Mucosa of rectum (tissue), 2 donors: Measurements from ENCODE around the gene RDH8.
A peak's percentile ranks its signal among the peaks of the same experiment; 100 is the strongest.

ENCODE experiments used
- H3K27ac ChIP-seq, 2 donors: one replicate each; pipeline ENCODE4 v1.7.0; 2013; ENCODE audit warnings: inconsistent platforms in 2 of 2, low read depth in 2 of 2, low read length in 2 of 2
- H3K27me3 ChIP-seq, 2 donors: one replicate each; pipeline ENCODE4 v1.7.0; 2013; ENCODE audit warnings: low read length in 2 of 2; ENCODE audit not compliant: control insufficient read depth in 2 of 2, insufficient read depth in 2 of 2
- H3K36me3 ChIP-seq, 2 donors: one replicate each; pipeline ENCODE4 v1.7.0; 2013; ENCODE audit warnings: low read length in 2 of 2; ENCODE audit not compliant: control insufficient read depth in 2 of 2, insufficient read depth in 2 of 2
- H3K4me1 ChIP-seq, 2 donors: one replicate each; pipeline ENCODE4 v1.7.0; 2013; ENCODE audit warnings: low read length in 2 of 2, mild to moderate bottlenecking in 1 of 2; ENCODE audit not compliant: control insufficient read depth in 2 of 2, insufficient read depth in 2 of 2
- H3K4me3 ChIP-seq, 2 donors: one replicate each; pipeline ENCODE4 v1.7.0; 2013; ENCODE audit warnings: low read length in 2 of 2
- H3K9ac ChIP-seq, 2 donors: one replicate each; pipeline ENCODE4 v1.7.0; 2013; ENCODE audit warnings: low read length in 2 of 2, low read depth in 1 of 2, mild to moderate bottlenecking in 1 of 2
- H3K9me3 ChIP-seq, 2 donors: one replicate each; pipeline ENCODE4 v1.7.0; 2013; ENCODE audit warnings: low read length in 2 of 2; ENCODE audit not compliant: control insufficient read depth in 2 of 2
- donor health status: healthy.
- donor health status: Normal muscosa, but diverticular disease.

The RDH8 gene

DNA sequence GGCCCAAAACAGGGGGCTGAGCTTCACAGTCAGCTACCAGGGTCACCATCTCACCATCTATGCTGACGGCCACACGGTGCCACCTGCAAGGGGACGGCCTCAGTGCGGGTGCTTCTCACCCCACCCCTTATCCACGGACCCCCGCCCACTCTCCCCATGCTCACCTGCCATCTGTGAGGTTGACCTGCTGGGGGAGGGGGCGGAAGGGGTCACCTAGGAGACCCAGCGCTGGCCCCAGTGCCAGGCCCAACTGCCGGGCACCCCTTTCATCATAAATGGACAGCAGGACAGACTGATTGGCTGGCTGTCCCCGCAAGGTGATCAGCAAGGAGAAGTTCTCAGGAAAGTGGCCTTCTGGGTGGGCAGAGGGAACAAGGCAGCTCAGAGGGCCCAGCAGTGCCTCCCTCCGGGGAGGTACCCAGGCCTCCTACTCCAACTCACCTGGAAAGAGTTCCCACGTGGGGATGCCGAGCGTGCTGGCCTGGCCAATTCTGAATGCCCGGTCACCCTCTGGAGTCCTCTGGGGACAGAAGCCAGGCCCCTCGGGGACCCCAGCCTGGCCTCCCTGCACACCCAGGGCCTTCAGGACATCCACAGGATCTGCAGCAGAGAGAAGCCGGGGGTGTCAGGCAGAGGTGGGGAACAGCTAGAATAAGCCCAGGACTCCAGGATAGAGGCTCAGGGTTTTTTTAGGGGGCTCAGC is 7.5 kb upstream of the RDH8 start:
- Histone ChIP-seq H3K4me3 (no peak overlapping the region), H3K4me1 (peaks cover 7 to 9% of the 10 kb centered on the region in 2 donors), H3K27ac (peak overlapping the region in 1 of 2 donors; percentile 48), H3K27me3 (peaks cover 11% of the 10 kb centered on the region in 2 donors), H3K9me3 (no peaks in the 10 kb centered on the region), H3K36me3 (no peaks in the 10 kb centered on the region), H3K9ac (no peak overlapping the region)

DNA sequence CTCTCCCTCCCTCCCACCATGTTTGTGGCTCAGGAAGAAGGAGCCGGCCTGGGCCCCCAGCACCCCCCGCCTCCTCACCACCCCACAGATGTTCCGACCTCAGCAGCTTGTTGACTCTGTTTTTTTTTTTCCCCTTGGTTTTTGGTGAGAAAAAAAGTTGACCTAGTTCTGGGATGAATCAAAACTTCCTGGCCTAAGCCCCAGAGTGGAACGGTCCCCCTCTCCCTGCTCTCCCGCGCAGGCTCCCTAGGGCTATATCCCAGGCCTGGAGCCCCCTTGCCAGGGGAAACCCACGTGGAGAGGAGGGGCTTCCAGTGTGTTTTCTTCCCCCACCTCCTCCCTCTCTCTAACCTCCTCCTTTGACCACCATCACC is 7.0 kb upstream of the RDH8 start:
- no peak overlapping the region for H3K9ac ChIP-seq
- H3K4me1 ChIP-seq, result peaks cover 7 to 9% of the 10 kb centered on the region in 2 donors
- H3K36me3 ChIP-seq, result no peaks in the 10 kb centered on the region
- H3K9me3 ChIP-seq, result no peaks in the 10 kb centered on the region
- no peak overlapping the region for H3K4me3 ChIP-seq
- peaks cover 11 to 14% of the 10 kb centered on the region in 2 donors for H3K27me3 ChIP-seq
- H3K27ac ChIP-seq, result peak overlapping the region in 1 of 2 donors; percentile 61

DNA sequence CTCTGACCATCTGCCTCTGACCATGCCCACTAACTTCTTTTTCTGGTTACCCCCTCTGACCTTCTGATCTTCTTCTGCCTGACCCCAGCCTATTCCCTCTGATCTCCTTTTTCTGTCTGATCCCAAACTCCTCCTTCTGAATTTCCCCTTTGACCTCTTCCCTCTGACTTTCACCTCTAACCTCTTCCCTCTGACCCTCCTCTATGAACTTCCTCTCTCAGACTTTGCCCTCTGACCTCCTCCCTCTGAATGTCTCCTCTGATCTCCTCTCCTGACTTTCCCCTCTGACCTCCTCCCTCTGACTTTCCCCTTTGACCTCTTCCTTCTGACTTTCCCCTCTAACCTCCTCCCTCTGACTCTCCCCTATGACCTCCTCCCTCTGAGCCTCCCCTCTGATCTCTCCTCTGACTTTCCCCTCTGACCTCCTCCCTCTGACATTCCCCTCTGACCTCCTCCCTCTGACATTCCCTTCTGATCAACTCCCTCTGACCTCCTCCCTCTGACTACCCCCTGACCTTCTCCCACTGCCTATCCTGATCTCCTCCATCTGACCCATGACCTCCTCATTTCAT is 6.4 kb upstream of the RDH8 start:
- H3K9me3 ChIP-seq, result no peaks in the 10 kb centered on the region
- no peak overlapping the region for H3K9ac ChIP-seq
- H3K36me3 ChIP-seq, result no peaks in the 10 kb centered on the region
- no peak overlapping the region for H3K4me3 ChIP-seq
- H3K27me3 ChIP-seq, result peaks cover 11 to 14% of the 10 kb centered on the region in 2 donors
- peaks cover 7% of the 10 kb centered on the region in 2 donors for H3K4me1 ChIP-seq
- H3K27ac ChIP-seq, result peak overlapping the region; percentile 19 to 61

DNA sequence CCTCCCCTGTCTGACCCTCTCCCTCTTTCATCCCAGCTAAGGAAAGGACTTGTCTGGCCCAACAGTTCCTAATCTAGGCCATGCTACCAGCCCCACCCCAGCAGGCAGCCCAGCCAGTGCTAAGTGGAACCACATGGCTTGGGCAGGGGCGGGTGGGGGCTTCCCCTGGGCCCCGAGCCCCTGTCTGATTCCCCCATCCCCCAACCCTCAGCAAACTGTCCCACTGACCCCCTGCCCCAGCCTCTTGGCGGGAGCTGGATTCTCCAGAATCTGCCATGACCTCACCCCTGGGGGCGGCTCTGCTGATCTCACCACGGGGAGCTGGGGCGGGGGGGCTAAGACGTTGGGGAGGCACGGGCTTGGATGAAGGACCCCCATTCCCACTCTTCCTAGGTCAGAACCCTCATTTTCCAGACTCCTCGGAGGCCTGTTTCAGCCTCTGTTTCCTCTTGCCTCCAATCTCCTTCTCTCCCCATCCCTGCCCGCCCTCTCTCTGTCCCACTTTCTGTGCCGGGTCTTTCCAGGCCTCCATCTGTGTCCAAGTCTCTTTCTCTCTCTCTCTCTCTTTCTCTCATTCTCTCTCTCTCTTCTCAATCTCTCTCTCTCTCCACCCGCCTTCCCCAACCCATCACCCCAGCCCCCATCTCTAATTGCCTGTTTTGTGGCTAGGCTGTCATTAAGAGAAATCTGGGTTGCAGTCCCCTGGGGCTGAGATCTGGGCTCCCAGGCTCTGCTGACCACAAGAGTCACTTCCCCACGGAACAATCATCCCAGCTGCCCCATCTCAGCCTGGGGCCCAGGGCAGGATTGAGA is 5.7 kb upstream of the RDH8 start:
- Histone ChIP-seq H3K4me1 (peaks cover under 1 to 5% of the 10 kb centered on the region in 2 donors), H3K9me3 (no peaks in the 10 kb centered on the region), H3K27ac (peak overlapping the region; percentile 6 to 61), H3K9ac (no peak overlapping the region), H3K4me3 (no peak overlapping the region), H3K27me3 (peaks cover 11 to 14% of the 10 kb centered on the region in 2 donors), H3K36me3 (no peaks in the 10 kb centered on the region)

DNA sequence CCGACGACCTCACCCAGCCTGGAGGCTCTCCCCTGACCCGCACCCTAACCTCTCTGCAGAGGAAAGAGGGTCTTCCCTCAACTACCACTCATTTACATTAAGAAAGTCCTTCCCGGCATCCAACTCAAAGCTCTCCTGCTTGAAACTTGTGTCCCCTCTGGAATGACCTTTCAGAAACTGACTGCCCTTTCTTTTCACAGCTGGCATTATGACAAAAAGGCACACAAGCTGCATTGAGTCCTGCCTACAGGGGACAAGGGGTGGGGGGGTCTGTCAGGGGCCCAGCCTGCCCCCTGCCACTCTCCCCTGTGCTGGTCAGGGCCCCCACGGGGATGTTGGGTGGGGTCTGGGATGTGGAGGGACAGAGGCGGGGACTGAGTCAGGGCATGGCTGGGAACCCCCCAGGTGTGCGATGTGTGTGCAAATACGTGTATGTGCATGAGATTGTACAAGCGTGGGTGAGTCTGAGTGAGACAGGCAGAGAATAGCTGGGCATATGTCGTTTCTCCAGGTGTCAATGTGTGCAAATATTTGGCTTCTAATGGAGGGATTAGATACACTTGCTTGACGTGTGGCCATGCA is 5.0 kb upstream of the RDH8 start:
- Histone ChIP-seq H3K4me1 (peaks cover 0 to 5% of the 10 kb centered on the region in 2 donors), H3K36me3 (no peaks in the 10 kb centered on the region), H3K4me3 (no peak overlapping the region), H3K9ac (no peak overlapping the region), H3K27ac (peak overlapping the region in 1 of 2 donors; percentile 61), H3K27me3 (peaks cover 11 to 14% of the 10 kb centered on the region in 2 donors), H3K9me3 (no peaks in the 10 kb centered on the region)

DNA sequence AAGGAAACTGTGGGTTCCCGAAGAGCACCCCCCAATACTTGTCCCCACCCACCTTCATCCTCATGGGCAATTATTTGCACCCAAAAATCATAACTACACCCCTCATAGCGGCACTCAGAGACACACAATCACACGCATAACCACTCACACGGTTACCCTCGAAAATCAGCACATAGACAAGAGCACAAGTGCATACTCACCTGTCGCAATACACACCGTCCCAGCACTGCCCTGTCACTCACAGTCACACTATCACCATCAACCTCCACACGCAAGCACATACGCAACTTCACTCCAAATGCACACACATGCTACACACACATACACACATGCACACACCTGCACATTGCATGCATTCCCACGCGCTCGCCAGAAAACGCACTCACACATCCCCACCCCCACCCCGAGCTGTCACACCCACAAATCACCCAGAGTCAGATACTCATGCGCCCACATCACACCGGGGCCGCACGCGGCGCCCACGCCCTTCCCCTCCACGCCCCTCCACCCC is 3.5 kb upstream of the RDH8 start:
- Histone ChIP-seq H3K9me3 (no peaks in the 10 kb centered on the region), H3K27me3 (peaks cover 11 to 14% of the 10 kb centered on the region in 2 donors), H3K9ac (no peak overlapping the region), H3K4me3 (peak overlapping the region in 1 of 2 donors; percentile 64), H3K4me1 (peaks cover 5 to 6% of the 10 kb centered on the region in 2 donors), H3K36me3 (no peaks in the 10 kb centered on the region), H3K27ac (no peak overlapping the region)

DNA sequence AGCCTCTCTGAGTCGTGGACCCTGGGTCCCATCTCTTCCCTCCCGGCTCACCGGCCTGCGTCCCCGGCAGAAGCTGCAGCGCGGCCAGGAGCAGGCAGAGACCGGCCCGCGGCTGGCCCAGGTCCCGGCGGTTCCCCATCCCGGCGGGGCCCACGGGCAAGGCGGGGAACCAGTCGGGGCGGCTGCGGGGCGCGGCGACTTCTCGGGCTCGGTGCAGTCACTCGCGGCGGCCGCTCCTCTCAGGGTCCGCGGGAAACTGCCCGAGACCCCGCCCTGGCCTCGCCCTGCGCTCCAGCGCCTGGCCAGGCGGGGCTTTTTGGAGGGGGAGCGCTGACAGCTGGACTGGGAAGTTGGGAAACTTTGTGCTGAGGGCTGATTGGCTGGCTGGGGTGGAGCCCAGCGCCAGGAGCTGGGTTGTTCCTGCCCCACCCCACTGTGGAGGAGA is 3.0 kb upstream of the RDH8 start, which contains the start of gene COL5A3:
Gene COL5A3, minus strand, starts transcription at position 258 of the 445 bp plus-strand sequence. Its CDS starts 119 bp downstream, at position 139.
- no peak within 1 kb of the TSS for H3K27ac ChIP-seq
- H3K27me3 ChIP-seq, result peaks cover 11 to 14% of the 10 kb centered on the region in 2 donors
- no peaks in the 10 kb centered on the region for H3K36me3 ChIP-seq
- H3K9ac ChIP-seq, result no peak within 1 kb of the TSS
- no peaks in the 10 kb centered on the region for H3K9me3 ChIP-seq
- H3K4me3 ChIP-seq, result peak within 1 kb of the TSS in 1 of 2 donors; percentile 64
- H3K4me1 ChIP-seq, result peaks cover 5 to 6% of the 10 kb centered on the region in 2 donors

DNA sequence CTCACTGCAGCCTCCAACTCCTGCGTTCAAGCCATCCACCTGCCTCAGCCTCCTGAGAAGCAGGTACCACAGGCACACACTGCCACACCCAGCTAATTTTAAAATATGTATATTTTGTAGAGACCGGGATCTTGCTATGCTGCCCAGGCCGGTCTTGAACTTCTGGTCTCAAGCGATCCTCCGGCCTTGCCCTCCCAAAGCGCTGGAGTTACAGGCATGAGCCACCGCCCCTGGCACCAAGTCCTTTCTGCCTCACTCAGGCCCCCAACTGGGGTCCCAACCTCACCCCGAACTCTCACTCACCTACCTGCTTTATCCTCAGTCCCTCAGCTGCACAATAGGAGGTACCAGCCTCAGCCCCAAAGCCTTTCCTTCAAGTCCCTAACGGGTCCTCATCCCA is 2.3 kb upstream of the RDH8 start:
- H3K27me3 ChIP-seq, result peaks cover 11 to 14% of the 10 kb centered on the region in 2 donors
- H3K4me3 ChIP-seq, result no peak overlapping the region
- peaks cover 3 to 6% of the 10 kb centered on the region in 2 donors for H3K4me1 ChIP-seq
- no peaks in the 10 kb centered on the region for H3K36me3 ChIP-seq
- H3K9ac ChIP-seq, result no peak overlapping the region
- H3K9me3 ChIP-seq, result no peaks in the 10 kb centered on the region
- H3K27ac ChIP-seq, result no peak overlapping the region

DNA sequence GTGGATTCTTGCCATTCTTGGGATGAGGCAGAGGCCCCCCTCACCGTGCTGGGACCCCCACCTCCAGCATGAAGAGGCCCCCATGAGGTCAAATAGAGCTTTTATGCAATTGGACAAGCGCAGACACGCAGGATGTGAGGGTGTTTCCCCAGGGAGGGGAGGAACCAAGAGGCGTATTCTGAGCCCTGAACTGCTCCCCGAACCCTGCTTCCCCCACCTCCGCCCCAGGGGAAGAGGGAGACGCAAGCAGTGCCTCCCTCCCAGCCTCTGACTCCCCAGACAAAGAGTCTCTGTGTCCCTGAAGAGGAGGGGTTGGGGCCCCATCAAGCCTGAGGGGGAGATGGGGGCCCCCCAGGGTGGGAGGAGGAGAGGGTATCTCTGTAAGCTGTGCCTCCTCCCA is 1.3 kb upstream of the RDH8 start:
- Histone ChIP-seq H3K9ac (no peak overlapping the region), H3K9me3 (no peaks in the 10 kb centered on the region), H3K4me1 (peaks cover 3 to 6% of the 10 kb centered on the region in 2 donors), H3K36me3 (no peaks in the 10 kb centered on the region), H3K27me3 (peaks cover 11 to 16% of the 10 kb centered on the region in 2 donors), H3K27ac (no peak overlapping the region), H3K4me3 (no peak overlapping the region)
